Stimulated activated CD8-positive, alpha-beta memory T cell treated with anti-CD3 and anti-CD28 coated beads, Interleukin-12 subunit alpha, Interleukin-12 subunit beta, amount 100 ng/mL, for 4 hours (primary cell): ENCODE measurements around the gene TMEM167B.
A peak's percentile ranks its signal among the peaks of the same experiment; 100 is the strongest.

ENCODE experiments used
- DNase-seq: peaks from one replicate; pipeline ENCODE4 v3.0.0-alpha.2; 2020; ENCODE audit warnings: low read depth

Gene TMEM167B

DNA sequence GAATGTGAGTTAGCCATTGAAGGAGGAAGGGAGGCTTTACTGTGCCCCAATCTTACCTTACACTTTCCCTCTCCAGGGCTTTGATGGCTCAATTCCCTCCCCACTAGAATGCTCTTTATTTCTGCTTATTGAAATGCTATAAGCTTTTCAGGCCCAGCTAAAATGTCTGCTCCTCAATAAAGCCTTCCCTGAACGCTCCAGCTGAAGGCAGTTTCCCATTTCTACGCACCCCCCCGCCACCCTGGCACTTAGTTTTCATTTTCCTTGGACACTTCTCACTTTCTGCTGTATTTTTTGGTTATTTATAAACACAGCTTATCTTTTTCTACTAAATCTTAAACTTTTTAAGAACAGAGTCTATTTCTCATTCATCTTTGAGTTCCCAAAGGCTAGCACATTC, 7.1 kb upstream of the TMEM167B start:
- no peak for DNase-seq

- DNase-seq, result no peak
These were observed 6.6 kb upstream of the TMEM167B start for GRCh38 chr1:109083923-109084322.

DNA sequence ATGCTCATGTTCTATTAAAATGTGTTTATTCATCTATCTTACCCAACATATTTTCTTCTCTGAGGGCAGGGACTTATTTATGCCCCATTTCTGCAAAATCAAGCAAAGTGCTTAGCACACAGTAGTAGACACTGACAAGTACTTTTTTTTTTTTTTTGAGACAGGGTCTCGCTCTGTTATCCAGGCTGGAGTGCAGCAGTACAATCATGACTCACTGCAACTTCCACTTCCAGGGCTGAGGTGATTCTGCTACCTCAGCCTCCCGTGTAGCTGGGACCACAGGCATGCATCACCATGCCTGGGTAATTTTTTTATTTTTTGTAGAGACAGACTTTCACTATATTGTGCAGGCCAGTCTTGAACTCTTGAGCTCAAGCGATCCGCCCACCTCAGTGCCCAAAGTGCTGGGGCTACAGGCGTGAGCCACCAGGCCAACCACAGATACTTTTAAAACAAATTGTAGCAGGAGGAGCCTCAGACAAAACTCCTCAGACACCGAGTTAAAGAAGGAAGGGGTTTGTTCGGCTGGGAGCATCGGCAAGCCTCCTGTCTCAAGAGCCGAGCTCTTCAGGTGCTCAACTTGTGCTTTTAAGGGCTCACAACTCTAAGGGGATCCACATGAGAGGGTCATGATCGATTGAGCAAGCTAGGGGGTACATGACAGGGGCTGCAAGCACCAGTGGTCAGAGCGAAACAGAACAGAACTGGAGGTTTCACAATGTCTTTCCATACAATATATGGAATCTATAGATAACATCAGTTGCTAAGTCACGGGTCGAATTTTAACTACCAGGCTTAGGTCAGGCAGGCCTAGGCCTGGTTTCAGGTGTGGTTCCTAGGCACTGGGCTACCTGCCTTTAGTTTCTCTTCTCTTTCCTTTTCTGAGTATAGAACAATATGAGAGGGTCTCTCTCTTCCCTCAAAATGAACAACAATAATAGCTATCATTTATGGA, 5.7 kb upstream of the TMEM167B start:
- DNase-seq, result no peak

DNA sequence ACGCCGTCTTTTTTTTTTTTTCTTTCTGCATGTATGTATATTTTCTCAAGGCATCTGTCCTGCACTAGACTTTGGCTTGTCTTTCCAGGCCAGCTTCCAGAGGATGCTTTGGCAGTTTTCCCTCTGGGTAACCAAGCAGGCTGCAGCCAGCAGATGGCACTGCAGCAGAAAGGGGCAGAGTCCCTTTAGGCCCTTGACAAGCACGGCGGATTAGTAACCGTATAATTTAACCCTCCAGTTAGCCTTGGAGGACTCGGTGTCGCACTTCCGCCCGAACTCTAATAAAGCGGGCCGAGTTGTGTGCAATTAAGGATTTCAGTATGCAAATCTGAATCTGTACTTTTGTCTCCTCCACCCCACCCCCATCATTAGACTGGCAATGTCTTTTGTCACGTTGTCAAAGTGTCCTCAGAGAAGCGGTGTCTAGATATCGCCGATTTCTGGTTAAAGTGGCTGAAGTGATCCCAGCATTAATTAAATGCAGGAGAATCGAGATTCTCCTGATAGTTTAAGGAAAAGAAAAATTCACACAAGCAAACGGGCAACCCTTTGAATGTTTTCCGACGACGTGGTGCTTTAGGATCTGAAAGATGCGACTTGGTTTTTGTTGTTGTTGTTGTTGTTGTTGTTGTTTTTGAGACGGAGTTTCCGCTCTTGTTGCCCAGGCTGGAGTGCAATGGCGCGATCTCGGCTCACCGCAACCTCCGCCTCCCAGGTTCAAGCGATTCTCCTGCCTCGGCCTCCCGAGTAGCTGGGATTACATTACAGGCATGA, 1.1 kb upstream of the TMEM167B start:
- DNase-seq, result no peak

GRCh38 chr1:109091078-109091838, 694 bp downstream of the TMEM167B start:
- DNase-seq, result no peak

DNA sequence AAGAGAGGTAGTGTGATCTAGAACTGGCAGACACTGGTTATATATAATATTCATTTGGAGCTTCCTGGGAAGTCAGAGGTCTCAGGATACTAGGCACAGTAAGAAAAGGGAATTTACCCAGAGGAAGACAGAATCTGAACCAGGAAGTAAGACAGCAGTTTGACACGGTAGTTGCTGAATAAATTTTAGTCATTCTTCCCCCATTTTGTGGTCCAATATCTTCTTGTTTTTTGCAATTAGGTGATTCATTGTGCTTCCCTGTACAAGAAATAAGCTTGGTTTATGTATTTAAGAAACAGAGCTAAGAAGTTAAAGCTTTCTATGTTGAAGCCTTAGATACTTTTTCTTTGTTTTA, 1.3 kb downstream of the TMEM167B start:
- DNase-seq, result no peak

- DNase-seq, result no peak
These were observed 3.8 kb downstream of the TMEM167B start for GRCh38 chr1:109094377-109094803.

DNA sequence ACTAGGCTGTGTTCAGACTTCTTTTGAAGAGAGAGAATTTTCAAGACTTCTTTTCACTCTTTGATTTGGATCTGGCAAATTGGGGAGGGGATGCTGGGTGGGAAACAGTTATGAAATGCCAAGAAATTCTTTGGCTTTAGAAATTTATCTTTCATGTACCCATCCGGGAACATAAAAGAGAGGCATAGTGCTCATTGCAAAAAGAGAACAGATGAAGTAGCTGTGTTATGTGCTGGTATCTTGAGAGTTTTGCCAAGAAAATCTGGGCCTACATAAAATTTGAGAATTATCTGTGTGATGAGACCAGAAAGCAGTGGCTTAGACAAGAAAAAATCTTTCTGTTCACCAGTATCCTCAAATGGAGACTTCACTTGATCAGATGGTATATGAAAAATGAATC, 4.3 kb downstream of the TMEM167B start:
- DNase-seq, result no peak

DNA sequence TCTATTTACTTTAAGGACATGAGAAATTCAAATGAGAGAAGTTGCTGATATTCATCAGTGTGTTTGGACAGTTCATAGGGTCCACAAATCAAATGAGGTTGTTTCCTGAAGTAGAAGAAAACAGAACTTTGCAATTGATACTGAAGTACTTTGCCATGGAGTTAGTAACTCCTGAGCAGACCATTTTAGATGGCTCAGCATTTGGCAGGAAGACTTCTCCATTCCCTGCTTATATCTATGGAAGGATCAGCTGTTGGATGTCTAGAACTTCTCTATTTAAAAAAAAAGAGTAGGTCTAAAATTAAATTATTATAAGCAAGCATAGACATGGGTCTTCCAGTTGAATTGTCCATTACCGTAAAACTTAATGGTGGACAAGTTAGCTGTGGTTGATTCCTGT, 5.1 kb downstream of the TMEM167B start:
- DNase-seq, result no peak

DNA sequence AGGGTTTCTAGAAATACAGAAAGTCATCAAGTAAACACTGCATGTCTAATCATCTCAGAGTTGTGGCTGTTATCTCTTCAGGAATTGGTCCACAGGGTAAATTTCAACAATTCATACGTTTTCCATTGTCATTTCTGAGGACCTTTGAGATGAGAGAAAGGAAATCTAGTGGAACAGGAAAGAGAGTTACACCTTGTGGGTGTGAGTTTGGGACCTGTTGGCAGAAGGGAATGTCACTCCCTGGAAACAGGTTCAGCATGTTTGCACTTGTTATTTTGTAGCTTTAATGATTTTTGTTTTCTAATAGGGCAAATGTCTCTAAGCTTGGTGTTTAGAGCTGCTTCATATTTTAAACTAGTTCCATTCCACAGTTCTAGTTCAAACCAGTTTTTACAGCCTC, 5.6 kb downstream of the TMEM167B start:
- DNase-seq, result no peak

DNA sequence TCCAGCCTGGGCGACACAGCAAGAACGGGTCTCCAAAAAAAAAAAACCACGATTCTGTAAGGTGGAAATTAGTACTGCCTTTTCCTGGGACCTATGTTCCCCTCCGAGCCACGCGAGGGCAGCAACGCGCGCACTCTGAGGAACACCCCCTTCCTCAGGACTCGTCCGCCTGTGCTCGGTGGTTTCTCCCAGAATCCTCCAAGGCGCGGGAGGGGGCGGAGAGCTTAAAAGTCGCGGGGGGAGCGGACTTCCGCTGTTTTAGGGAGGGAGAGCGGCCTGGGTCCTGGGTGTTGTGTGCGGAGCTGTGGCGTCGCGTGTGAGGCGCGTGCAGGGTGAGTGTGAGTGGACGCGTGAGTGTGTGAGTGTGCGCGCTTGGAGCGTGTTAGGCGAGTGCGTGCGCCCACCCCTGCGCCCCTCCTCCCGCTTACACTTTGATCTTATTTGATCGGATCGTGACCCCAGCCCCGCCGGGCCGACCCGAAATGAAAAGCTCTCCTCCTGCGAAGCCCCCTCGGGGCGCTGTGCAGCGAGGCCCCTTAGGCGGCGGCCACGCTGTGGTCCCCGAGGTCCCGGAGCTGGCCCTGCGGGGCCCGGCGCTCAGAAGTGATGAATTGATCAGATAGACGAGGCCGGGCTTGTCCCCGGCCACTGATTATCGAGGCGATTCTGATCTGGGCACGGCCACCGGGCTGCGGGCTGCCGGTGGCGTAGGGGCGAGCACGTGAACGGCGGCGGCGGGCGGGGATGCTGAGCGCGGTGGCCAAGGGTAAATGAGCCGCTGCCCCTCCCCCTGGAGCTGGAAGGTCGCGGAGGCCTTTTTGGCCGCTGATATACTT, 9.6 kb downstream of the TMEM167B start:
- DNase-seq, result peak; percentile 93

DNA sequence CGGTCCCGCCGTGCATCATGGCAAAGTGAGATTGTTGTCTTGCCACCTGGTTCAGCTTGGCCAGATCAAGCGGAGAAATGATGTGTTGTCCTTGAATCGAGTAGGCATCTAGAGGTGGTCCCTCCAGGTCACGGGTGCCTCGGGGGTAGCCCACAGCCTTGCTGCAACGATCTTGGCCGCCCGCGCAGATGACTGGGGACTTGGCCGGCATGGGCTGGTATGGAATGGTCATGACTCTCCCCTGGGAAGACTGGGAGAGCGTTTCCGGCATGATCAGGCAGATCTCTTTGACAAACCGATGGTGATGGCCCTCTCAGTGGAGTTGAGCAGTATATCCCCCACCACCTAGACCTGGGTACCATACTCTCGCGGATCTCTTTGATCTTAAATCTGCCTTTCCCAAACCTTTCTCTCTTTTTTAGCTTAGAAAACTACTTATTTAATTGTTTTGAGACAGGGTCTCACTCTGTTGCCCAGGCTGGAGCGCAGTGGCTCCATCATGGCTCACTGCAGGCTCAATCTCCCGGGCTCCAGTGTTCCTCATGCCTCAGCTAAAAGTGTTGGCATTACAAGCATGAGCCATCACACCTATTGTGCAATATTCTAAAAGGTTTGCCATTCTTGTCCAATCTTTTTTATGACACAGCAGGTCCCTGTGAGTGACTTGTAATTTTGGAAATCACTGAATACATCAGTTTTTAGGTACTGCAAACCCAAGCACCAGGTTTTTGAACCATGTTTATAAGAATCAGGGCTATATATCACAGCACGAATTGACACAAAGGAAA, 14.0 kb downstream of the TMEM167B start:
- no peak for DNase-seq

DNA sequence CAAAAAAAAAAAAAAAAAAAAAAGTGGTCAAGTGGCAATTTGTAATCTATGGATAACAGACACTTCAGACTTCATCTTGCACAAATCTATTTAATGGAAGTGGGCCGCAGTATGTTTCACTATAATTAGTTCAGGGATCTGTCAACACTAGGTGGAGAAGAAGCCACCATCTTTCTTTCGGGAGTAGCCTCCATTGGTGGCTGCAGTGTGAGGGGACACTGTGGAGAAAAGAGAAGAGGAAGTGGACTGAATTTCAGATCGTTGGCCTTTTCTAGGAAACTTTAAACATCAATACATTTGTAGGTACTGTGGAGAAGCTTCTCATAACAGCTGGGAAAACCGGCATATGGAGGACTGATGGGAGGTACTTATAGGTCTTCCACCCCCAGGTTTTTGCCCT, 15.3 kb downstream of the TMEM167B start:
- no peak for DNase-seq

DNA sequence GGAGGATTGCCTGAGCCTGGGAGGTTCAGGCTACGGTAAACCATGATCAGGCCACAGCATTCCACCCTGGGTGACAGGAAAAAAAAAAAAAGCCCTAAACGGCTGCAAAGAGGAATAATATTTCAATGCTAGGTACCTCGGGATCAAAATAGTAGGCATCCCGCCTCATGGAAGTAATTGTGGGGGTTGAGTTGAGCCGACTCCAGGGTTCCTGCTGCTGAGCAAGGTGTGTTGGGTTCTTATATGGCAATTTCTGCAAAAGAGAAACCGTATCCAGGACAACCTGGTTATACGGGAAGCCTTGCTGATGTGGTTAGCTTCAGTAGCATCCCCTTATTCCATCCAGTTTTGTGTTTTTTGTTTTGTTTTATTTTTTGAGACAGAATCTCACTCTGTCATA, 17.2 kb downstream of the TMEM167B start:
- no peak for DNase-seq

GRCh38 chr1:109109906-109110305, 19.3 kb downstream of the TMEM167B start:
- no peak for DNase-seq

DNA sequence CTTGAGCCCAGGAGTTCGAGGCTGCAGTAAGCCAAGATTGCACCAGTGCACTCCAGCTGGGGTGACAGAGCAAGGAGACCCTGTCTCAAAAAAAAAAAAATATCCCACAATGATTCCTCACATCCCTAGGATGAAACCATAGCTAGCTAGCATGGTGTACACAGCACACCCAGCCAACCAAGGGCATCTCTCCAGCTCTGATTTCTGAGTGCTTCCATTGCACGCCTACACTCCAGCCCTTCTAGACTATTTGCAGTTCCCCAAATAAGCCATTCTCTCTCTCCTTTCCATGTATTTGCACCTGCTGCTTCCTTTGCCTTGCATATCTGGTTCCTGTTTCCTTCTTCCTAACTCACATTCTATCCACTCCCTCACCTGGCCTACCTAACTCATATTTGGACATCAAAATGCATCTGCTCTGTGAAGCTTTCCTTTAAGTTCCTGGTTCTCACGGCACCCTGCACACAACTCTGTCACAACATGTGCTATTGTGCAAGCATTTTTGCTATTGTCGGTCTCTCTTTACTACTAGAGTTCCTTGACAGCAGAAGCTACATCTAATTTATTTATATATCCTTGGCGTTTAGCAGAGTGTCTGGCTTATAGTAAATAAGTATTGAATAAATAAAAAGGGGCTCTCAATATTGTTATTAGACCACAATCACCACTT, 21.0 kb downstream of the TMEM167B start:
- DNase-seq, result no peak

DNA sequence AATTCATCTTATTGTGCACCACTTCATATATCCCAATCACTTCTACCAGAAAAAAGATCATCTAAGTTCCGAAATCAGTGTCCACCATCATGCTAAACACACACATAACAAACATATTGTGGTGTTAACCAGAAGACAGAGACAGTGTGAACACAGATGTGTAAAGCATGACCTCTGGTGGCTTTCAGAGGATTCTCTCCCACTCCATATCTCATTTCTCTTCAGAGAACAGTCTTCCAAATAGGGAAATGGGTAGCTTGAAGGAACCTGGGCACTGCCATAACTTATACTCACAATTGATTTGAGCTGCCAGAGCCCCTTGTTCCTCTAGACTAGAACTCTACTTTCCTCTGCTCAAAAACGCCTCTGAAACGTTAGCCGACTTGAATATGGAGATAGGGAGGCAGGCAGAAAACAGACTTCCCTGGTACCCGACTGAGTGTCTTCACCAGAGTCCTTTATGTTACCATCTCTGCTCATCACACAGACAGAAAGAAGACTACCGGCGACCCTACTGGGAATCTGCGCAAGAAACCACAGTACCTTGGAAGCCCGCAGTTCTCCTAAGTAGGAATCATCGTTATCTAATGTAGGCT, 21.6 kb downstream of the TMEM167B start:
- DNase-seq, result no peak

GRCh38 chr1:109112652-109113285, 22.2 kb downstream of the TMEM167B start:
- peak; percentile 72 for DNase-seq
